Measurements from ENCODE around the gene PANX1.

PANX1 gene

GRCh38 chr11:94129512-94130297 lies 1.1 kb downstream of the PANX1 start:
- peak; percentile 12 for DNase-seq

- no peak for DNase-seq
Measured at GRCh38 chr11:94130298-94131046, 1.8 kb downstream of the PANX1 start.

GRCh38 chr11:94131047-94131717 lies 2.5 kb downstream of the PANX1 start:
- DNase-seq = no peak

GRCh38 chr11:94131718-94132115 lies 3.1 kb downstream of the PANX1 start:
- no peak for DNase-seq

- no peak for DNase-seq
Measured at GRCh38 chr11:94132152-94132558, 3.5 kb downstream of the PANX1 start.

GRCh38 chr11:94132823-94133408 lies 4.3 kb downstream of the PANX1 start:
- DNase-seq = no peak

GRCh38 chr11:94133752-94134151 lies 5.1 kb downstream of the PANX1 start:
- no peak for DNase-seq

GRCh38 chr11:94134651-94135512 lies 6.2 kb downstream of the PANX1 start:
- DNase-seq = peak; percentile 10

- DNase-seq = no peak
Measured at GRCh38 chr11:94139416-94139815, 10.8 kb downstream of the PANX1 start.

- DNase-seq = no peak
Measured at GRCh38 chr11:94140154-94140655, 11.6 kb downstream of the PANX1 start.

- DNase-seq = no peak
Measured at GRCh38 chr11:94141511-94142307, 13.1 kb downstream of the PANX1 start.

- no peak for DNase-seq
Measured at GRCh38 chr11:94142308-94143281, 14.0 kb downstream of the PANX1 start.

GRCh38 chr11:94144216-94144615 lies 15.6 kb downstream of the PANX1 start:
- DNase-seq = no peak

- no peak for DNase-seq
Measured at GRCh38 chr11:94144664-94145063, 16.0 kb downstream of the PANX1 start.

GRCh38 chr11:94145431-94145830 lies 16.8 kb downstream of the PANX1 start:
- DNase-seq = no peak

GRCh38 chr11:94145916-94146315 lies 17.3 kb downstream of the PANX1 start:
- DNase-seq = no peak

- DNase-seq = peak; percentile 13
Measured at GRCh38 chr11:94147433-94147845, 18.8 kb downstream of the PANX1 start.

GRCh38 chr11:94148189-94148588 lies 19.5 kb downstream of the PANX1 start:
- DNase-seq = no peak

GRCh38 chr11:94149431-94150017 lies 20.9 kb downstream of the PANX1 start:
- no peak for DNase-seq

GRCh38 chr11:94150056-94150455 lies 21.4 kb downstream of the PANX1 start:
- DNase-seq = no peak
